HL-60 (cell line): ENCODE measurements around the gene MTTP.

ENCODE experiments used
- POLR2AphosphoS5 ChIP-seq: IDR thresholded peaks from 2 replicates; pipeline ENCODE4 v1.6.1; 2012; ENCODE audit warnings: low read depth
- REST ChIP-seq: IDR thresholded peaks from 2 replicates; pipeline ENCODE4 v1.6.1; 2012; ENCODE audit warnings: low read depth; ENCODE audit not compliant: insufficient replicate concordance
- TF ChIP-seq, protein P1 (sequence below): IDR thresholded peaks from one replicate; pipeline ENCODE4 v1.5.1; 2011; ENCODE audit warnings: low read length, control low read depth, inconsistent platforms; ENCODE audit not compliant: insufficient read depth

DNA sequence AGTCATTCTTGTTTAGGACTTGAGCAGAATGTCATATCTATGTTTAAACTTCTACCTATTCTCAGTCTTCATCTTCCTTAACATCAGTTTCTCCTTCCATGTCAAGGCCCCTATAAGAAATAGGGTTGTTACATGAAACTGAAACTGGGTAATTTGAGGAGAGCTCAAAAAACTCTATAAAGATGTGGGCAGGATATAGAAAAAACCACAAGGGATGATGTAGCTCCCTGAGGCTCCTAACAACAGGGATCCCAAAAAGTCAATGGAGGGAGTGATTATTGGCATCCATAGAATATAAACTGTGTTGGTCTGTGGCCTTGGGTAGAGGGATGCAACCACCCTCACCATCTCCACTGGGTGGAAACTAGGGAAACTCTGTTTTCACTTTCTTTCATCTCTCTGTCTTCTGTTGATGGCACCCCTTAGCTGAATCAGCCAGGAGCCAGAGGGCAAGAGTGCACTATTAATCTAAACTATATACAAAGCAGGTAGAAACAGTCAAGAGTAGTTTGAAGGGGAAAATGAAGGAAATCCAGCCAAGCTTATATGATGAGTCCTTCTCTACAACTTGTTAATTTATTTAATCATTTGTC lies 55.4 kb downstream of the MTTP start:
- TF ChIP-seq, protein P1, sequence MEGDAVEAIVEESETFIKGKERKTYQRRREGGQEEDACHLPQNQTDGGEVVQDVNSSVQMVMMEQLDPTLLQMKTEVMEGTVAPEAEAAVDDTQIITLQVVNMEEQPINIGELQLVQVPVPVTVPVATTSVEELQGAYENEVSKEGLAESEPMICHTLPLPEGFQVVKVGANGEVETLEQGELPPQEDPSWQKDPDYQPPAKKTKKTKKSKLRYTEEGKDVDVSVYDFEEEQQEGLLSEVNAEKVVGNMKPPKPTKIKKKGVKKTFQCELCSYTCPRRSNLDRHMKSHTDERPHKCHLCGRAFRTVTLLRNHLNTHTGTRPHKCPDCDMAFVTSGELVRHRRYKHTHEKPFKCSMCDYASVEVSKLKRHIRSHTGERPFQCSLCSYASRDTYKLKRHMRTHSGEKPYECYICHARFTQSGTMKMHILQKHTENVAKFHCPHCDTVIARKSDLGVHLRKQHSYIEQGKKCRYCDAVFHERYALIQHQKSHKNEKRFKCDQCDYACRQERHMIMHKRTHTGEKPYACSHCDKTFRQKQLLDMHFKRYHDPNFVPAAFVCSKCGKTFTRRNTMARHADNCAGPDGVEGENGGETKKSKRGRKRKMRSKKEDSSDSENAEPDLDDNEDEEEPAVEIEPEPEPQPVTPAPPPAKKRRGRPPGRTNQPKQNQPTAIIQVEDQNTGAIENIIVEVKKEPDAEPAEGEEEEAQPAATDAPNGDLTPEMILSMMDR = no peak
- TF ChIP-seq POLR2AphosphoS5 = no peak
- TF ChIP-seq REST = no peak
